Erythroblast (primary cell): ENCODE data around the gene UBB.

Experiments used
- GATA1 ChIP-seq: IDR thresholded peaks from 2 replicates; pipeline ENCODE4 v1.6.1; 2011; ENCODE audit warnings: low read depth, mild to moderate bottlenecking, control low read depth, low read length, moderate library complexity
- POLR2A ChIP-seq: IDR thresholded peaks from 2 replicates; pipeline ENCODE4 v1.6.1; 2011; ENCODE audit warnings: mild to moderate bottlenecking, low read length

- TF ChIP-seq POLR2A (no peak), GATA1 (no peak)
Observed at GRCh38 chr17:16339959-16340358, 40.9 kb upstream of the UBB start.
